Ovary (tissue), 3 donors: ENCODE data around the gene DMPK.

Source experiments
- CTCF ChIP-seq, 3 donors: fragments of 450-650 bp in 2 of 3; fragments of 200-600 bp in 1 of 3; IDR thresholded peaks; one replicate each; pipeline versions ENCODE4 v1.5.1 to v1.8.0; 2016 to 2022; ENCODE audit warnings: antibody characterized with exemption in 3 of 3, mild to moderate bottlenecking in 1 of 3
- POLR2A ChIP-seq: fragments of 450-650 bp; IDR thresholded peaks from one replicate; pipeline ENCODE4 v1.6.1; 2017; ENCODE audit warnings: antibody characterized with exemption, mild to moderate bottlenecking, moderate library complexity
- donor health status: DM: no; HTN: no; CAD: no.

GRCh38 chr19:45800070-45800553 is 17.8 kb upstream of the DMPK start:
- TF ChIP-seq CTCF (IDR thresholded peaks at IDR 0.05) (no peak), POLR2A (no peak)
